Kidney epithelial cell (primary cell): ENCODE measurements around the gene PDZD8. TPM values are rescaled to one million over a fixed set of nuclear protein-coding genes. Genes with fewer than 3 reads are reported as not detected.

Source experiments
- DNase-seq: peaks from one replicate; pipeline ENCODE4 v3.0.0-alpha.2; 2010; ENCODE audit warnings: low read depth
- H3K27me3 ChIP-seq: 2 replicates; pipeline ENCODE4 v1.6.0; 2011; ENCODE audit warnings: low read length; ENCODE audit not compliant: control insufficient read depth, insufficient read depth
- H3K36me3 ChIP-seq: 2 replicates; pipeline ENCODE4 v1.5.1; 2011; ENCODE audit warnings: low read length; ENCODE audit not compliant: control insufficient read depth, insufficient read depth
- H3K4me3 ChIP-seq: 2 replicates; pipeline ENCODE4 v1.5.1; 2011; ENCODE audit warnings: low read depth, mild to moderate bottlenecking, control low read depth, low read length
- total RNA-seq: library from RNA; depleted of rRNA; stranded (reverse); fragments of >200 nt; gene quantifications from 2 replicates; pipeline ENCODE4 v1.2.3, GENCODE V29; 2015
- TF ChIP-seq, protein P1 (sequence below): IDR thresholded peaks from 2 replicates; pipeline ENCODE4 v1.5.1; 2011; ENCODE audit warnings: mild to moderate bottlenecking, moderate library complexity, low read length, control low read depth, inconsistent platforms; ENCODE audit not compliant: insufficient read depth, poor library complexity, severe bottlenecking

PDZD8 gene
- total RNA-seq, 1 donor from 2014 or later: 84.7 TPM

DNA sequence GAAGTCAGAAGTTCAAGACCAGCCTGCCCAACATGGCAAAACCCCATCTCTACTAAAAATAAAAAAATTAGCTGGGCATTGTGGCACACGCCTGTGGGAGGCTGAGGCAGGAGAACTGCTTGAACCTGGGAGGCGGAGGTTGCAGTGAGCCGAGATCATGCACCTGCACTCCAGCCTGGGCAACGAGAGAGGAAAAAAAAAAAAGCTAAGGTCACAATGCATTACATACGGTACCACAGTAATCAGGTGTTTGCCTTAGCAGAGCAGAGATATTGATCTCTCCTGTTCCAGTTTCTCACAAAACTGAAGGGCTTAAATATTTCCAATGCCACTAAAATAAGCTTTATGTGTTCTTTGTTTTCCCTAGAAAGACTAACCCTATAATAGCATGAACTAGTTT is 7.5 kb downstream of the PDZD8 start:
- TF ChIP-seq, protein P1, sequence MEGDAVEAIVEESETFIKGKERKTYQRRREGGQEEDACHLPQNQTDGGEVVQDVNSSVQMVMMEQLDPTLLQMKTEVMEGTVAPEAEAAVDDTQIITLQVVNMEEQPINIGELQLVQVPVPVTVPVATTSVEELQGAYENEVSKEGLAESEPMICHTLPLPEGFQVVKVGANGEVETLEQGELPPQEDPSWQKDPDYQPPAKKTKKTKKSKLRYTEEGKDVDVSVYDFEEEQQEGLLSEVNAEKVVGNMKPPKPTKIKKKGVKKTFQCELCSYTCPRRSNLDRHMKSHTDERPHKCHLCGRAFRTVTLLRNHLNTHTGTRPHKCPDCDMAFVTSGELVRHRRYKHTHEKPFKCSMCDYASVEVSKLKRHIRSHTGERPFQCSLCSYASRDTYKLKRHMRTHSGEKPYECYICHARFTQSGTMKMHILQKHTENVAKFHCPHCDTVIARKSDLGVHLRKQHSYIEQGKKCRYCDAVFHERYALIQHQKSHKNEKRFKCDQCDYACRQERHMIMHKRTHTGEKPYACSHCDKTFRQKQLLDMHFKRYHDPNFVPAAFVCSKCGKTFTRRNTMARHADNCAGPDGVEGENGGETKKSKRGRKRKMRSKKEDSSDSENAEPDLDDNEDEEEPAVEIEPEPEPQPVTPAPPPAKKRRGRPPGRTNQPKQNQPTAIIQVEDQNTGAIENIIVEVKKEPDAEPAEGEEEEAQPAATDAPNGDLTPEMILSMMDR: no peak
- H3K36me3 ChIP-seq: no peaks in the 10 kb centered on the region
- H3K27me3 ChIP-seq: no peaks in the 10 kb centered on the region
- H3K4me3 ChIP-seq: no peak overlapping the region
- DNase-seq: no peak

DNA sequence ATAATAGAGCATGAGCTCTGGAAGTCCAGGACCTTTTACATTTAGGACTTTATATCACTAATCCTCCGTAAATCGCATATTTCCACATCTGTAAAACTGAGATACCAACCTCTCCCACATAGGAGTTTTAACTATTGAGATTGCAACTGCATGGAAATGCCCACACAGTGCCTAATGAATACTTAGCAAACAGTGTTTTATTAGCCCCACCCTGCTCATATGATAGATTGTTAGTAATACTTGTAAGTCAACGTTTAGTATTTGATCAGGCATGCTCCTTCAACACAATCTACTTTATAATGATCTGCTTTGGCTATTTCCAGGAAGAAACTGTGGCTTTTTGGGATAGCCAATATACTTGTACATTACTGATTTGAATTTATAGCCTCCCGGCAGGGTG is 8.5 kb downstream of the PDZD8 start:
- no peak for DNase-seq
- TF ChIP-seq, protein P1: no peak
- H3K27me3 ChIP-seq: no peaks in the 10 kb centered on the region
- no peaks in the 10 kb centered on the region for H3K36me3 ChIP-seq
- H3K4me3 ChIP-seq: no peak overlapping the region

DNA sequence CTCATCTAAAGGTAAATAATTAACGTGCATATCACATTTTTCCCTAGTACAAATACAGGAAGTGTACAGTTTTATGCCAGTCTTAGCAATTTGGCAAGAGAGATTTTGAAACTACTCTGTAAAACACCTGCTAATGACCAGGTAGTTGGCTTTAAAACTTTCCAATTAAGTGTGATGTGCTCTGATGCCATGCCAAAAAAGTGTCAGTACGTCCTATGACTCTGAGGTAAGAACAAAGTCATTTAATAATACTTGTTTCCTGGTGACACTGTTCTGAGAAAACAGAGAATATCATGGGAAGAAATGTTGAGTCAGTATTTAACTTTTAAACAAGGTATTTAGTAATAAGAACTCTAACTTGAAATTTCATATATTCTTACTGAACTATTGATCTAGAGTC is 9.6 kb downstream of the PDZD8 start:
- no peak for DNase-seq
- TF ChIP-seq, protein P1: no peak
- Histone ChIP-seq H3K27me3 (no peaks in the 10 kb centered on the region), H3K4me3 (no peak overlapping the region), H3K36me3 (no peaks in the 10 kb centered on the region)

DNA sequence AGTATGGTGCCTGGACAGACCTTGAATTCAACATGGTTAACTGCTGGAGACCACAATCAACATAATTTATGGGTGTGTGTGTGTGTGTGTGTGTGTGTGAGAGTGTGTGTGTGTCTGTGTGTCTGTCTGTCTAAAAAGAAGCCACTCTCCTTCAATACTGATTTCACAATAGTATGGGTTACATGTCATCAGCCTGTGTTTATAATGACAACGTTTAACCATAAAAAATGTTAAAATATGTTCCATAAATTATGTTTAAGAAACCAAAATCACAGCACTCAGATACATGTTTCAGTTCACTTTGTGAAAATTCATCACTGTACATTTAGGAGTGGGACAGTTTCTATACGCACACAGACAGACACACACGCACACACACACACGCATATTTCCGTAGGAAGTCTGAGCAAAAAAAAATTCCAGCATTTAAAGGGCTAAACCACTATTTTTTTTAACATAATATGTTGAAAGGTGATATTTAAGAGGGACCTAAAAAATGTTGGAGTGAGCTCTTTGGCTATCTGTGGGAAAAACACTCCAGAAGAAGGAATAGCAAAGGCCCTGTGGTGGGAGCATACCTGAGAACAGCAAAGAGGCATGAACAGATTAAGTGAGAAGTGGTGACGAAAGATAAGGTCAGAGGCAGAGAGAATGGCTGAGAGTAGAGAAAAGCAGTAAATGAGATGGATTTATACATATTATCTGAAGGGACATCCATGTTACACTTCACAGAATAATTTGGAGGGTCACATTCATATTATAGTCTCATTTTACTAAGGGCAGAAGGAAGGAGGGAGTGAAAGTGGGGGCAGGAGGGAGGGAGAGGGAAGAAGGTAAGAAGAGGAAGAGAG is 10.9 kb downstream of the PDZD8 start:
- Histone ChIP-seq H3K36me3 (no peaks in the 10 kb centered on the region), H3K4me3 (no peak overlapping the region), H3K27me3 (no peaks in the 10 kb centered on the region)
- DNase-seq: no peak
- TF ChIP-seq, protein P1: no peak

DNA sequence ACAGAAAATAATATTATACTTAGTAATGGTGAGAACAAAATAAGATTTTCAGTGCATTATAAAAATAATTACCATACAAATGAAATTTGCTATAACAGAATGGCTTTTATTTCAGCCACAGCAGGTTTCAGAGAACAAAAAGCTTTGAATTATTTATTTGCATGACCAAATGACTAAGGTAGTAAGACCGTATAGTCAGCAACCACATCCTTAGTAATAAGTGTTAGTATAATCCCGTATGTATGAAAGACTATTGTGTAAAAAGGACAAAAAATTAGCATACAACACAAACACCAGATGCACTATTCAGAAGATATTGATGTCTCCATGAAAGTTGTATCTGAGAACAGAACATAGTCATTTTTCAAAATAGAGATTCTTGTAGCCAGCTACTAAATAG is 12.2 kb downstream of the PDZD8 start:
- Histone ChIP-seq H3K27me3 (no peaks in the 10 kb centered on the region), H3K4me3 (no peak overlapping the region), H3K36me3 (no peaks in the 10 kb centered on the region)
- TF ChIP-seq, protein P1: no peak
- no peak for DNase-seq

DNA sequence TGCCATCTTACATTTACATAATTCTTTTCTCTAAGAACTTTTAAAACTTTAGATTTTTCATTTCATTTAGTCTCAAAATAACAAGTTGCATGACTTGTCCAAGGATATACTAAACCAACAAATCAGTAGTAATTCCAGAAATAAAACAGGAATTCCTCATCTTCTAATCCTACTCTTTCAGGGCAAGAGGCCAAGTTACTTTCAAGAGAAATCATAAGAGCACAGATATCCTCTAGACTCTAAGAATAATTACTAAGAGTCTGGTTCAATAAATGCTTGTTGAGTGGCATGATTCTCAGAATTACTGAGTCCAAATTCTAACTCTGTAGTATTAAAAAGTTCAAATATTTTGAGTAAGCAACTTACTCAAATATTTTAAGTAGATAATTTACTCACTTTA is 12.9 kb downstream of the PDZD8 start:
- Histone ChIP-seq H3K4me3 (no peak overlapping the region), H3K36me3 (no peaks in the 10 kb centered on the region), H3K27me3 (no peaks in the 10 kb centered on the region)
- TF ChIP-seq, protein P1: no peak
- no peak for DNase-seq
